ENCODE results near the gene IRF9. TPM values are rescaled to one million over a fixed set of nuclear protein-coding genes. Genes with fewer than 3 reads are reported as not detected.

Gene IRF9
- total RNA-seq, 1 experiment from 2014 or later, result 27.6 TPM

DNA sequence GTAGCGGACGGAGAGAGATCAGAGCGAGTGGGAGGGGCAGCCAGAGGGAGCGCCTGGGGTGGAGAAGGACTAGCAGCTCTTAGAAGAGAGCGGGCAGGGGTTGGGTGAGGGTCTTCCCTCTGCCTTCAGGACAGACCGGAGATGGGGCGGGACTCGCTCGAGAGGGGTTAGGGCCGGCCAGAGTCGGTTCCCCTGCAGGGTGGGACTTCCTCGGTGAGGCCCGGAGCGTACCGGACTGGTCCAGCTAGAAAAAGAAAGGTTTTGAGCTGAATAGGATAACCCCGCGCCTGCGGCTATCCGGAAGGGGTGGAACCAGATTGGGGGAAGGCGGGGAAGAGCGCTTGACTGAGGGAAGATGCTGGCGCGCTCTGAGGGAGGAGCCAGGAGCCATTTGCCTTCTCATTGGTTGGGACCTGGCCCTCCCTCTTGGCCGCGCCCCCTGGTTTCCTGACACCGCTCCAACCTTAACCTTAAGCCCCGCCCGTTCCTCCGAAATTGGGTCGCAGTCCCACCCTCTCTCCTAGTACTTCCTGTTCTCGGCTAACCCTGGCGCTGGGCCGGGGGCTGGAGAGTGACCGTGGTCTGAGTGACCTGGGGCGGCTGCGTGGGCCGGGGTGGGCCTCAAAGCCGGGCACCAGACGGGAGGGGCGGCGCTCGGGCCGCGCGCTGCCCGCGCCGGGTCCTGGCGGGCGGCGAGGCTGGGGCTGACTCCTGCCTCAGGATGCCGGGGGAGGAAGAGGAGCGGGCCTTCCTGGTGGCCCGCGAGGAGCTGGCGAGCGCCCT lies 13.9 kb upstream of the IRF9 start, which contains the start of gene RNF31:
RNF31 (plus strand) TSS at position 521 of the 783 bp plus-strand sequence; CDS start at position 722, 201 bp downstream.
- Histone ChIP-seq H3K23me2 (ENCODE audit: insufficient read length, low read depth, low read length, poor library complexity, severe bottlenecking) (peaks cover 19% of the 10 kb centered on the region), H3K4me1 (ENCODE audit: insufficient read depth, low read length) (no peaks in the 10 kb centered on the region), H3K9me3 (ENCODE audit: control insufficient read depth, low read depth, low read length) (no peaks in the 10 kb centered on the region), H3K4ac (ENCODE audit: low read depth, low read length) (no peak within 1 kb of the TSS), H3K23ac (ENCODE audit: insufficient read length, low read depth, low read length) (no peak within 1 kb of the TSS), H3K4me2 (ENCODE audit: insufficient read depth, insufficient read length, low read length) (peak within 1 kb of the TSS; percentile 83), H2BK20ac (ENCODE audit: low read depth, low read length, poor library complexity, severe bottlenecking) (no peak within 1 kb of the TSS), H2BK120ac (ENCODE audit: low read depth, low read length, poor library complexity, severe bottlenecking) (no peak within 1 kb of the TSS), H4K8ac (replicated peaks; ENCODE audit: insufficient read length, low read depth, low read length) (no peak within 1 kb of the TSS), H3K27me3 (ENCODE audit: insufficient read depth, low read length) (no peaks in the 10 kb centered on the region), H3K79me2 (ENCODE audit: insufficient read depth, low read length) (peaks cover 8% of the 10 kb centered on the region; the same call in 1 of the 2 replicates), H3K27ac (ENCODE audit: insufficient read length, low read depth, low read length) (no peak within 1 kb of the TSS), H4K91ac (ENCODE audit: insufficient read length, low read depth, low read length) (no peak within 1 kb of the TSS), H2BK12ac (ENCODE audit: insufficient read length, low read depth, low read length) (no peak within 1 kb of the TSS), H3K9ac (ENCODE audit: extremely low read depth, insufficient read length, low read length) (peak within 1 kb of the TSS; percentile 86), H3K79me1 (ENCODE audit: insufficient read depth, low read depth, low read length, poor library complexity, severe bottlenecking) (peaks cover 4% of the 10 kb centered on the region), H3T11ph (ENCODE audit: low read length) (no peak within 1 kb of the TSS), H2AFZ (ENCODE audit: low read length) (no peak within 1 kb of the TSS), H3K56ac (ENCODE audit: insufficient read length, low read depth, low read length) (no peak within 1 kb of the TSS), H2BK15ac (ENCODE audit: low read depth, low read length) (no peak within 1 kb of the TSS), H3K18ac (ENCODE audit: insufficient read length, low read depth, low read length) (peak within 1 kb of the TSS; percentile 77), H2BK5ac (ENCODE audit: insufficient read length, low read length) (no peak within 1 kb of the TSS), H3K14ac (ENCODE audit: insufficient read depth, low read length) (peak within 1 kb of the TSS; percentile 81; the same call in 1 of the 2 replicates), H4K20me1 (ENCODE audit: control insufficient read depth, insufficient read depth, insufficient read length) (no peaks in the 10 kb centered on the region), H2AK5ac (ENCODE audit: insufficient read length, low read length) (no peak within 1 kb of the TSS), H4K5ac (ENCODE audit: insufficient read length, low read depth, low read length) (no peak within 1 kb of the TSS)
- WGBS (ENCODE audit: extremely low coverage, insufficient read length, low lambda C conversion rate), result no CpG with 5 or more reads among the region's 57 CpGs
- Mint-ChIP-seq H3K4me3 (peak within 1 kb of the TSS; percentile 96 to 99), H3K27me3 (ENCODE audit: low read depth) (no peaks in the 10 kb centered on the region), H3K4me1 (peaks cover 21 to 24% of the 10 kb centered on the region in 2 experiments), H3K27ac (peak within 1 kb of the TSS; percentile 96 to 99 (median 98)), H3K36me3 (ENCODE audit: insufficient read depth in 1 of 3, low read depth in 3 of 3) (peaks cover 20 to 65% (median 62%) of the 10 kb centered on the region in 3 experiments), H3K9me3 (no peaks in the 10 kb centered on the region)
- TF ChIP-seq, protein P1, sequence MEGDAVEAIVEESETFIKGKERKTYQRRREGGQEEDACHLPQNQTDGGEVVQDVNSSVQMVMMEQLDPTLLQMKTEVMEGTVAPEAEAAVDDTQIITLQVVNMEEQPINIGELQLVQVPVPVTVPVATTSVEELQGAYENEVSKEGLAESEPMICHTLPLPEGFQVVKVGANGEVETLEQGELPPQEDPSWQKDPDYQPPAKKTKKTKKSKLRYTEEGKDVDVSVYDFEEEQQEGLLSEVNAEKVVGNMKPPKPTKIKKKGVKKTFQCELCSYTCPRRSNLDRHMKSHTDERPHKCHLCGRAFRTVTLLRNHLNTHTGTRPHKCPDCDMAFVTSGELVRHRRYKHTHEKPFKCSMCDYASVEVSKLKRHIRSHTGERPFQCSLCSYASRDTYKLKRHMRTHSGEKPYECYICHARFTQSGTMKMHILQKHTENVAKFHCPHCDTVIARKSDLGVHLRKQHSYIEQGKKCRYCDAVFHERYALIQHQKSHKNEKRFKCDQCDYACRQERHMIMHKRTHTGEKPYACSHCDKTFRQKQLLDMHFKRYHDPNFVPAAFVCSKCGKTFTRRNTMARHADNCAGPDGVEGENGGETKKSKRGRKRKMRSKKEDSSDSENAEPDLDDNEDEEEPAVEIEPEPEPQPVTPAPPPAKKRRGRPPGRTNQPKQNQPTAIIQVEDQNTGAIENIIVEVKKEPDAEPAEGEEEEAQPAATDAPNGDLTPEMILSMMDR (conservative IDR thresholded peaks at IDR 0.05), result no peak
- peak; percentile 98 for DNase-seq

All from H9 (cell line).